Endometrium (tissue), 2 donors: ENCODE measurements around the gene MAST2.
A peak's percentile ranks its signal among the peaks of the same experiment; 100 is the strongest.
"Not testable (repeated sequence)": the region's sequence is repeated elsewhere in the genome, so short reads cannot be mapped to it uniquely, and the experiment has no call there.

ENCODE experiments used
- FAIRE-seq: peaks from 2 replicates; lab custom pipeline; 2012; peaks lifted over from hg19 to GRCh38; lab: Jason Lieb, UNC
- donor health status: control.
- donor health status: control.

The MAST2 gene

GRCh38 chr1:45938029-45938428, 134.6 kb downstream of the MAST2 start:
- peak; percentile 55 for FAIRE-seq

GRCh38 chr1:45942411-45942810, 139.0 kb downstream of the MAST2 start:
- no peak for FAIRE-seq

GRCh38 chr1:45943185-45943584, 139.8 kb downstream of the MAST2 start:
- no peak for FAIRE-seq

- FAIRE-seq: no peak
Observed at GRCh38 chr1:45945426-45945825, 142.0 kb downstream of the MAST2 start.

GRCh38 chr1:45949462-45949861, 146.1 kb downstream of the MAST2 start:
- not testable (repeated sequence) for FAIRE-seq

GRCh38 chr1:45952072-45952471, 148.7 kb downstream of the MAST2 start:
- FAIRE-seq: no peak

GRCh38 chr1:45953934-45954847, 150.8 kb downstream of the MAST2 start:
- peak; percentile 74 for FAIRE-seq

- FAIRE-seq: no peak
Observed at GRCh38 chr1:45957684-45958083, 154.3 kb downstream of the MAST2 start.

- FAIRE-seq: no peak
Observed at GRCh38 chr1:45958317-45958716, 154.9 kb downstream of the MAST2 start.

GRCh38 chr1:45960930-45961715, 157.7 kb downstream of the MAST2 start:
- FAIRE-seq: no peak

GRCh38 chr1:45961936-45962335, 158.5 kb downstream of the MAST2 start:
- FAIRE-seq: not testable (repeated sequence)

GRCh38 chr1:45968941-45969666, 165.7 kb downstream of the MAST2 start:
- peak; percentile 82 for FAIRE-seq

GRCh38 chr1:45969866-45970265, 166.5 kb downstream of the MAST2 start:
- FAIRE-seq: no peak

GRCh38 chr1:45971335-45971734, 167.9 kb downstream of the MAST2 start:
- no peak for FAIRE-seq

- FAIRE-seq: no peak
Observed at GRCh38 chr1:45971922-45972531, 168.6 kb downstream of the MAST2 start.

- no peak for FAIRE-seq
Observed at GRCh38 chr1:45972621-45973020, 169.2 kb downstream of the MAST2 start.

- FAIRE-seq: no peak
Observed at GRCh38 chr1:45973121-45973520, 169.7 kb downstream of the MAST2 start.

GRCh38 chr1:45974541-45975269, 171.3 kb downstream of the MAST2 start:
- FAIRE-seq: no peak

- no peak for FAIRE-seq
Observed at GRCh38 chr1:45976623-45977022, 173.2 kb downstream of the MAST2 start.

GRCh38 chr1:45979074-45979777, 175.8 kb downstream of the MAST2 start:
- no peak for FAIRE-seq

GRCh38 chr1:45979778-45980176, 176.4 kb downstream of the MAST2 start:
- no peak for FAIRE-seq
